Thymus (tissue), 11 donors: ENCODE results near the gene LGR6. TPM values are rescaled to one million over a fixed set of nuclear protein-coding genes. Genes with fewer than 3 reads are reported as not detected.
A peak's percentile ranks its signal among the peaks of the same experiment; 100 is the strongest.

Experiments
- DNase-seq, 9 donors: peaks; one replicate each; pipeline ENCODE4 v3.0.0-alpha.2; 2013; ENCODE audit warnings: low spot score in 9 of 9, low read depth in 6 of 9, missing footprints in 1 of 9
- H3K27ac ChIP-seq, 2 donors: one replicate each; pipeline ENCODE4 v1.5.1; 2013; ENCODE audit warnings: control low read depth in 1 of 2, low read depth in 1 of 2, low read length in 1 of 2, mild to moderate bottlenecking in 1 of 2, moderate library complexity in 1 of 2
- H3K27me3 ChIP-seq, 2 donors: one replicate each; pipeline ENCODE4 v1.5.1; 2013; ENCODE audit warnings: low read length in 1 of 2; ENCODE audit not compliant: control insufficient read depth in 2 of 2, insufficient read depth in 1 of 2
- H3K36me3 ChIP-seq, 2 donors: one replicate each; pipeline ENCODE4 v1.5.1; 2013; ENCODE audit warnings: low read length in 1 of 2, mild to moderate bottlenecking in 1 of 2, moderate library complexity in 1 of 2; ENCODE audit not compliant: control insufficient read depth in 2 of 2, insufficient read depth in 2 of 2
- H3K4me1 ChIP-seq, 2 donors: one replicate each; pipeline ENCODE4 v1.5.1; 2013; ENCODE audit warnings: low read length in 2 of 2; ENCODE audit not compliant: control insufficient read depth in 2 of 2, insufficient read depth in 2 of 2
- H3K4me3 ChIP-seq, 2 donors: one replicate each; pipeline ENCODE4 v1.5.1; 2013; ENCODE audit warnings: low read length in 2 of 2, control low read depth in 1 of 2, mild to moderate bottlenecking in 1 of 2
- H3K9me3 ChIP-seq, 2 donors: one replicate each; pipeline ENCODE4 v1.5.1; 2013; ENCODE audit warnings: low read length in 1 of 2, mild to moderate bottlenecking in 1 of 2; ENCODE audit not compliant: control insufficient read depth in 2 of 2, insufficient read depth in 1 of 2
- WGBS: extraction: QIAGEN DNeasy Blood & Tissue Kit; methylation state at CpG from one replicate; pipeline ENCODE4 v1.1.7; 2013; 5-methylcytosine and 5-hydroxymethylcytosine counted together
- polyA plus RNA-seq: library from polyadenylated mRNA; stranded (reverse); fragments of 200-250 nt; gene quantifications from one replicate; pipeline ENCODE4 v1.2.3, GENCODE V29; 2013
- total RNA-seq: library from RNA; stranded (reverse); fragments of 120-200 nt; gene quantifications from one replicate; pipeline ENCODE4 v1.2.4, GENCODE V29; 2013
- donor health status: healthy.

The LGR6 gene
- total and polyA plus RNA-seq, 2 donors: 0.05 to 1.0 TPM

GRCh38 chr1:202149566-202149965, 44.0 kb upstream of the LGR6 start:
- peaks cover 7 to 9% of the 10 kb centered on the region in 2 donors for H3K4me1 ChIP-seq
- no peak overlapping the region for H3K27ac ChIP-seq
- H3K36me3 ChIP-seq: peaks cover 77 to 79% of the 10 kb centered on the region in 2 donors
- no peak overlapping the region for H3K4me3 ChIP-seq
- WGBS: 96% methylated on average over 4 of the region's 4 CpGs
- no peak for DNase-seq
- H3K9me3 ChIP-seq: no peaks in the 10 kb centered on the region
- H3K27me3 ChIP-seq: no peaks in the 10 kb centered on the region

GRCh38 chr1:202150187-202150586, 43.4 kb upstream of the LGR6 start:
- Histone ChIP-seq H3K4me1 (peaks cover 4 to 10% of the 10 kb centered on the region in 2 donors), H3K4me3 (no peak overlapping the region), H3K9me3 (no peaks in the 10 kb centered on the region), H3K36me3 (peaks cover 83 to 84% of the 10 kb centered on the region in 2 donors), H3K27me3 (no peaks in the 10 kb centered on the region), H3K27ac (no peak overlapping the region)
- 98% methylated on average over 9 of the region's 9 CpGs for WGBS
- no peak for DNase-seq

- peaks cover 88 to 89% of the 10 kb centered on the region in 2 donors for H3K36me3 ChIP-seq
These were observed 43.0 kb upstream of the LGR6 start for GRCh38 chr1:202150602-202151001.

GRCh38 chr1:202151045-202151444, 42.6 kb upstream of the LGR6 start:
- no peak overlapping the region for H3K4me3 ChIP-seq
- no peak overlapping the region for H3K27ac ChIP-seq
- no peaks in the 10 kb centered on the region for H3K27me3 ChIP-seq
- peaks cover 90 to 92% of the 10 kb centered on the region in 2 donors for H3K36me3 ChIP-seq
- peaks cover 0 to 9% of the 10 kb centered on the region in 2 donors for H3K4me1 ChIP-seq
- 99% methylated on average over 2 of the region's 2 CpGs for WGBS
- DNase-seq: no peak
- no peaks in the 10 kb centered on the region for H3K9me3 ChIP-seq

More at GRCh38 chr1:202150602-202151001, 43.0 kb upstream of the LGR6 start:
- peaks cover 0 to 9% of the 10 kb centered on the region in 2 donors for H3K4me1 ChIP-seq
- H3K9me3 ChIP-seq: no peaks in the 10 kb centered on the region
- H3K4me3 ChIP-seq: no peak overlapping the region
- H3K27me3 ChIP-seq: no peaks in the 10 kb centered on the region
- H3K27ac ChIP-seq: no peak overlapping the region
- DNase-seq: no peak
- WGBS: 81% methylated on average over 8 of the region's 8 CpGs

GRCh38 chr1:202152399-202152798, 41.2 kb upstream of the LGR6 start:
- 98% methylated on average over 10 of the region's 10 CpGs for WGBS

GRCh38 chr1:202153284-202153683, 40.3 kb upstream of the LGR6 start:
- H3K27me3 ChIP-seq: no peaks in the 10 kb centered on the region
- no peaks in the 10 kb centered on the region for H3K9me3 ChIP-seq
- DNase-seq: no peak
- no peak overlapping the region for H3K27ac ChIP-seq
- WGBS: 97% methylated on average over 4 of the region's 4 CpGs
- H3K4me3 ChIP-seq: no peak overlapping the region
- peaks cover 91 to 94% of the 10 kb centered on the region in 2 donors for H3K36me3 ChIP-seq
- peaks cover 15 to 30% of the 10 kb centered on the region in 2 donors for H3K4me1 ChIP-seq

More at GRCh38 chr1:202152399-202152798, 41.2 kb upstream of the LGR6 start:
- Histone ChIP-seq H3K36me3 (peaks cover 91 to 95% of the 10 kb centered on the region in 2 donors), H3K4me3 (no peak overlapping the region), H3K27ac (no peak overlapping the region), H3K4me1 (peaks cover 9 to 21% of the 10 kb centered on the region in 2 donors), H3K27me3 (no peaks in the 10 kb centered on the region), H3K9me3 (no peaks in the 10 kb centered on the region)
- DNase-seq: no peak

GRCh38 chr1:202154148-202154765, 39.3 kb upstream of the LGR6 start:
- H3K9me3 ChIP-seq: no peaks in the 10 kb centered on the region
- peaks cover 24 to 40% of the 10 kb centered on the region in 2 donors for H3K4me1 ChIP-seq
- no peak overlapping the region for H3K4me3 ChIP-seq
- WGBS: 98% methylated on average over 10 of the region's 10 CpGs
- no peaks in the 10 kb centered on the region for H3K27me3 ChIP-seq
- no peak for DNase-seq
- H3K36me3 ChIP-seq: peaks cover 81 to 84% of the 10 kb centered on the region in 2 donors
- H3K27ac ChIP-seq: no peak overlapping the region

- Histone ChIP-seq H3K27ac (peak overlapping the region in 1 of 2 donors; percentile 45), H3K4me1 (peaks cover 25 to 40% of the 10 kb centered on the region in 2 donors), H3K27me3 (no peaks in the 10 kb centered on the region), H3K9me3 (no peaks in the 10 kb centered on the region), H3K4me3 (no peak overlapping the region), H3K36me3 (peaks cover 75 to 79% of the 10 kb centered on the region in 2 donors)
- peak in 3 of 9 donors; percentile 60 to 81 (median 65) for DNase-seq
- WGBS: 71% methylated on average over 11 of the region's 11 CpGs
These were observed 38.7 kb upstream of the LGR6 start for GRCh38 chr1:202154766-202155477.

GRCh38 chr1:202155478-202156021, 38.0 kb upstream of the LGR6 start:
- H3K9me3 ChIP-seq: no peaks in the 10 kb centered on the region
- H3K27ac ChIP-seq: peak overlapping the region in 1 of 2 donors; percentile 15
- no peak overlapping the region for H3K4me3 ChIP-seq
- DNase-seq: no peak
- peaks cover 69 to 73% of the 10 kb centered on the region in 2 donors for H3K36me3 ChIP-seq
- peaks cover 25 to 44% of the 10 kb centered on the region in 2 donors for H3K4me1 ChIP-seq
- WGBS: 92% methylated on average over 8 of the region's 8 CpGs
- H3K27me3 ChIP-seq: no peaks in the 10 kb centered on the region
